ENCODE results near the gene ATP10D.

- no peak for TF ChIP-seq SRF (IDR thresholded peaks at IDR 0.05; ENCODE audit: low read depth)
- TF ChIP-seq YY1 (IDR thresholded peaks at IDR 0.05; ENCODE audit: extremely low read depth, insufficient replicate concordance, low read depth, low read length), result no peak
- TF ChIP-seq EZH2 (IDR thresholded peaks at IDR 0.05), result no peak
- TF ChIP-seq CBX3 (IDR thresholded peaks at IDR 0.05; ENCODE audit: low read depth), result no peak
- TF ChIP-seq CTCF (IDR thresholded peaks at IDR 0.05 in 2 of 3, conservative IDR thresholded peaks at IDR 0.05 in 1 of 3; ENCODE audit: borderline replicate concordance in 1 of 3, insufficient read depth in 1 of 3, low read depth in 2 of 3, low read length in 2 of 3), result no peak
Observed at GRCh38 chr4:47525154-47525819, 40.2 kb downstream of the ATP10D start.

All from HCT116 (cell line).